ENCODE results near the gene TIAM1.

Gene TIAM1

DNA sequence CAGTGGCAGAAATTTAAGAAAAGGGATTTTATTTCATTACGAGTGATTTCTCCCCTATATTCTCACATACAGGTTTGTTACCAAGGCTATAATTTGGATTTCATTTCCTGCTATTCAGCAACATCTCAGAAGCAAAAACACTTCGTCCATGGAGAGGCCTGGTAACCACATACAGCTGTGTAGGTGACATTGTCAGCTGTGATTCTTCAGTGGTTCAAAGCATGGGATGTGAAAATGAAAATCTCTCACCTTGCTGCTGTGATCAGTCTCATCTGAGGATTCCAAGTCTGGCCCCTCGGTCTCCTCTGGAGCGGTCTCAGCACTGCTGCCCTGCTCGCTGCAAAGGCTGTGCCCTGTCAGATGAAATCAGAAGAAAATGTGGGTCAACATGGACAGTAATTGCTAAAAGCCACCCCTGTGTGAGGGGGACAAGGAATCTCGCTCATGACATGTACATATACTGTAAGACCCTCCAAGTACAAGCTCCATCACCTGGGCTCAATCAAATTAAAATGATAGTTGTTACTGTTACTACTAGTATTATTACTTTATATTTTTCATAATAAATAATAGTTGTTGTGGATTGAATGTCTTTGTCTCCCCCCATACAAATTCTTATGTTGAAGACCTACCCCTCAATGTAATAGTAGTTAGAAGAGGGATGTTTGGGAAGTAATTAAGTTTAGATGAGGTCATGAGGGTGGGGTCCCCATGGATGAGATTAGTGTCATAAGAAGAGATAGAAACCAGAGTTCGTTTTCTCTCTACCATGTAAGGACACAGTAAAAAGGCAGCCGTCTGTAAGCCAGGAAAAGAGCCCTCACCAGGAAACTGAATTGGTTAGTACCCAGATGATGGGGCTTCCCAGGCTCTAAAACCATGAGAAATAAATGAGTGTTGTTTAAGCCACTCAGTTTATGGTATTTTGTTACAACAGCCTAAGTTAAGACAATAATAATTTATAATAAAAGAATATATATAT is 179.1 kb downstream of the TIAM1 start:
- Histone ChIP-seq H3K4me2 (ENCODE audit: low read length) (no peak overlapping the region), H3K4me3 (ENCODE audit: low read length) (no peak overlapping the region), H4K20me1 (ENCODE audit: control insufficient read depth, insufficient read depth, low read depth, low read length) (no peaks in the 10 kb centered on the region), H3K4me1 (ENCODE audit: control insufficient read depth, low read length) (no peaks in the 10 kb centered on the region), H3F3A (ENCODE audit: control insufficient read depth, insufficient read depth) (no peaks in the 10 kb centered on the region), H3K9me3 (ENCODE audit: control insufficient read depth, insufficient read depth, low read length) (no peaks in the 10 kb centered on the region), H3K79me2 (ENCODE audit: control insufficient read depth, low read length) (no peaks in the 10 kb centered on the region), H3K9me2 (replicated peaks; ENCODE audit: control insufficient read depth, low read length) (no peaks in the 10 kb centered on the region), H3K36me3 (ENCODE audit: control insufficient read depth, low read length) (no peaks in the 10 kb centered on the region), H3K27ac (ENCODE audit: low read depth, low read length) (no peak overlapping the region), H3K27me3 (ENCODE audit: control insufficient read depth, low read length) (no peaks in the 10 kb centered on the region)
- TF ChIP-seq EZH2phosphoT487 (IDR thresholded peaks at IDR 0.05; ENCODE audit: borderline replicate concordance, low read length): no peak
- TF ChIP-seq, protein P1, sequence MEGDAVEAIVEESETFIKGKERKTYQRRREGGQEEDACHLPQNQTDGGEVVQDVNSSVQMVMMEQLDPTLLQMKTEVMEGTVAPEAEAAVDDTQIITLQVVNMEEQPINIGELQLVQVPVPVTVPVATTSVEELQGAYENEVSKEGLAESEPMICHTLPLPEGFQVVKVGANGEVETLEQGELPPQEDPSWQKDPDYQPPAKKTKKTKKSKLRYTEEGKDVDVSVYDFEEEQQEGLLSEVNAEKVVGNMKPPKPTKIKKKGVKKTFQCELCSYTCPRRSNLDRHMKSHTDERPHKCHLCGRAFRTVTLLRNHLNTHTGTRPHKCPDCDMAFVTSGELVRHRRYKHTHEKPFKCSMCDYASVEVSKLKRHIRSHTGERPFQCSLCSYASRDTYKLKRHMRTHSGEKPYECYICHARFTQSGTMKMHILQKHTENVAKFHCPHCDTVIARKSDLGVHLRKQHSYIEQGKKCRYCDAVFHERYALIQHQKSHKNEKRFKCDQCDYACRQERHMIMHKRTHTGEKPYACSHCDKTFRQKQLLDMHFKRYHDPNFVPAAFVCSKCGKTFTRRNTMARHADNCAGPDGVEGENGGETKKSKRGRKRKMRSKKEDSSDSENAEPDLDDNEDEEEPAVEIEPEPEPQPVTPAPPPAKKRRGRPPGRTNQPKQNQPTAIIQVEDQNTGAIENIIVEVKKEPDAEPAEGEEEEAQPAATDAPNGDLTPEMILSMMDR (IDR thresholded peaks at IDR 0.05; ENCODE audit: low read depth, low read length, poor library complexity, severe bottlenecking): no peak

DNA sequence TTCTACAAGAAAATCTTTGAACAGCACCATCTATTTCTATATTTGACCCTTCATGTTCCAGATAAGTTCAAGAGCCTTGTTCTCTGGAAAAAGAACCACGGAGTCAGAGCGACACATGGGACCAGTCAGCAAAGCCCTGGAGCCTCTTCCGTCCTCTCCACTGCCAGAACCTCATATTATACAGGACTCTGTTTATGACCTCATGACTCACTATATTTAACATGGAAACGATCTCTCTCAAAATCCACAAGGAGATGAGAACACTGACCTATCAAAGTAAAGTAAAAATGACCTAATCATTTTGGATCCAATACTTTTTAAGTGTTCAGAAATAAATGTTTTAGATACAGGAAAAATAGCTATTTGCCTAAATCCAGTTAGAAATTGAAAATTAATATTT is 181.2 kb downstream of the TIAM1 start:
- Histone ChIP-seq H3F3A (ENCODE audit: control insufficient read depth, insufficient read depth) (no peaks in the 10 kb centered on the region), H3K4me3 (ENCODE audit: low read length) (no peak overlapping the region), H3K9me3 (ENCODE audit: control insufficient read depth, insufficient read depth, low read length) (no peaks in the 10 kb centered on the region), H3K9me2 (replicated peaks; ENCODE audit: control insufficient read depth, low read length) (no peaks in the 10 kb centered on the region), H3K27ac (ENCODE audit: low read depth, low read length) (no peak overlapping the region), H3K27me3 (ENCODE audit: control insufficient read depth, low read length) (no peaks in the 10 kb centered on the region), H3K4me1 (ENCODE audit: control insufficient read depth, low read length) (no peaks in the 10 kb centered on the region), H3K4me2 (ENCODE audit: low read length) (no peak overlapping the region), H4K20me1 (ENCODE audit: control insufficient read depth, insufficient read depth, low read depth, low read length) (no peaks in the 10 kb centered on the region), H3K79me2 (ENCODE audit: control insufficient read depth, low read length) (no peaks in the 10 kb centered on the region), H3K36me3 (ENCODE audit: control insufficient read depth, low read length) (no peaks in the 10 kb centered on the region)
- no peak for TF ChIP-seq EZH2phosphoT487 (IDR thresholded peaks at IDR 0.05; ENCODE audit: borderline replicate concordance, low read length)
- TF ChIP-seq, protein P1 (IDR thresholded peaks at IDR 0.05; ENCODE audit: low read depth, low read length, poor library complexity, severe bottlenecking): no peak

- no peaks in the 10 kb centered on the region for H4K20me1 ChIP-seq (ENCODE audit: control insufficient read depth, insufficient read depth, low read depth, low read length)
- H3F3A ChIP-seq (ENCODE audit: control insufficient read depth, insufficient read depth): no peaks in the 10 kb centered on the region
- no peak for TF ChIP-seq EZH2phosphoT487 (IDR thresholded peaks at IDR 0.05; ENCODE audit: borderline replicate concordance, low read length)
- TF ChIP-seq, protein P1 (IDR thresholded peaks at IDR 0.05; ENCODE audit: low read depth, low read length, poor library complexity, severe bottlenecking): no peak
- no peaks in the 10 kb centered on the region for H3K36me3 ChIP-seq (ENCODE audit: control insufficient read depth, low read length)
- H3K79me2 ChIP-seq (ENCODE audit: control insufficient read depth, low read length): no peaks in the 10 kb centered on the region
- H3K27me3 ChIP-seq (ENCODE audit: control insufficient read depth, low read length): no peaks in the 10 kb centered on the region
- H3K9me2 ChIP-seq (replicated peaks; ENCODE audit: control insufficient read depth, low read length): no peaks in the 10 kb centered on the region
- no peaks in the 10 kb centered on the region for H3K4me1 ChIP-seq (ENCODE audit: control insufficient read depth, low read length)
- no peak overlapping the region for H3K4me3 ChIP-seq (ENCODE audit: low read length)
- H3K27ac ChIP-seq (ENCODE audit: low read depth, low read length): no peak overlapping the region
- H3K9me3 ChIP-seq (ENCODE audit: control insufficient read depth, insufficient read depth, low read length): no peaks in the 10 kb centered on the region
- H3K4me2 ChIP-seq (ENCODE audit: low read length): no peak overlapping the region
Observed at GRCh38 chr21:31162079-31162699, 181.9 kb downstream of the TIAM1 start.

Measured in DOHH2 (cell line).